Right cardiac atrium (tissue), 5 donors: ENCODE data around the gene OSBPL10. TPM values are rescaled to one million over a fixed set of nuclear protein-coding genes. Genes with fewer than 3 reads are reported as not detected.

Experiments used
- ATAC-seq, 2 donors: fragments of 200-7000 bp; cut with Tn5 transposase; one replicate each; pipeline versions ENCODE4 v1.8.0 to v1.9.1; 2020; ENCODE audit warnings: moderate library complexity in 2 of 2, mild to moderate bottlenecking in 1 of 2
- DNase-seq, 3 donors: peaks; one replicate each; pipeline ENCODE4 v3.0.0-alpha.2; 2020
- H3K27ac ChIP-seq: one replicate; pipeline ENCODE4 v1.5.1; 2013; ENCODE audit warnings: mild to moderate bottlenecking, low read length, control low read depth, moderate library complexity
- H3K27me3 ChIP-seq: one replicate; pipeline ENCODE4 v1.6.1; 2013; ENCODE audit not compliant: control insufficient read depth, insufficient read depth
- H3K4me1 ChIP-seq: one replicate; pipeline ENCODE4 v1.6.1; 2013; ENCODE audit warnings: low read length; ENCODE audit not compliant: control insufficient read depth, insufficient read depth
- H3K4me3 ChIP-seq: one replicate; pipeline ENCODE4 v1.5.1; 2013; ENCODE audit warnings: low read length, control low read depth
- H3K9me3 ChIP-seq: one replicate; pipeline ENCODE4 v1.6.1; 2013; ENCODE audit warnings: low read length; ENCODE audit not compliant: control insufficient read depth
- WGBS: extraction: QIAGEN DNeasy Blood & Tissue Kit; methylation state at CpG from one replicate; pipeline ENCODE4 v1.1.7; 2013; 5-methylcytosine and 5-hydroxymethylcytosine counted together
- intact Hi-C, 4 donors: fragments of 100-400 bp; cut with DNase I; formaldehyde crosslinking; loops; one replicate each; pipeline versions ENCODE4 v1.11.0 to v1.14.0; 2022 to 2023
- polyA plus RNA-seq: library from polyadenylated mRNA; stranded (reverse); fragments of 200-250 nt; gene quantifications from one replicate; pipeline ENCODE4 v1.2.3, GENCODE V29; 2013
- total RNA-seq, 4 donors: library from RNA; stranded (reverse); fragmentation: NEBNext Ultra II Directional; extraction: Animal tissue kit (Norgen Biotek cat#: 25700); gene quantifications; one replicate each; pipeline ENCODE4 v1.2.1, GENCODE V29; 2021
- donor health status: healthy with polysubstance abuse.
- donor health status: DM: no; HTN: yes; CAD: no.
- donor health status: DM: no; HTN: no; CAD: no.
- donor health status: DM: no; HTN: yes; CAD: no; lungs with severe emphysema.
- donor health status: DM: yes; HTN: yes; CAD: no.

The OSBPL10 gene
- total and polyA plus RNA-seq, 5 donors: 2.2 to 5.9 (median 4.9) TPM

DNA sequence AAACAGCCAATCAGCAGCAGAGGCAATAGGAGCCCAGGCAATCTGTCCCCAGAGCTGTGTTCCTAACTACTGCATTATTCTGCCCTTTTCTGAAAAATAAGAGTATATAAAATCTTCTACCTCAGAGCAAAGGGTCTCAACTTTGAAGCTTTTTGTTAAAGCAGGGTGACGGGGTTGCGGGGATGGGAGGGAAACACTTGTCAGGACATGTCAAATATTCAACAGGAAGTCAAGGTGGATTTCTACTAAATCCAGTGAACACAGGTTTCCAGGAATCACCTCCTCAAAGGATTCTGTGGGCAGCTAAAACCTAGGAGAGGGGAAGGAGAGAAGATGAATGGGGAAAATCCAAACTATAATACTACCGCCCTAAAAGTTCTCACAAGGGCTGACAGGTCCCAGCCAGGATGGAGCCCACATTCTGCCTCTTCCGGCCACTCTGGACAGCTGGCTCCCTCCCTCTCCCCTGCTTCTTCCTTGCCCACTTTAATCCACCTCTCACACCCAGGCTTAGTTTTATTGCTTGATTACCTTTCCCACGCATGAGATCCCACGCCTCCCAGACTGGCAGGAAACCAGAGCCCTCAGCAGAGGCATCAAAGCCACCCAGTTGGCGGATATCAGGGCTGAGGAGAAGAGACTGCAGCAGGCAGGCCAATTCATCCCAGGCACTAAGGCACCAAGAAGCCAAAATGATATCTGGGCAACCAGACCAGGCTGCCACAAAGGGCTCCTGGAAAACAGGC, 77.2 kb downstream of the OSBPL10 start:
- Histone ChIP-seq H3K27me3 (no peaks in the 10 kb centered on the region), H3K9me3 (no peaks in the 10 kb centered on the region), H3K4me3 (no peak overlapping the region), H3K4me1 (no peaks in the 10 kb centered on the region), H3K27ac (no peak overlapping the region)
- DNase-seq: no peak
- intact Hi-C loops: no loop called here
- no peak for ATAC-seq
- 92% methylated on average over 7 of the region's 7 CpGs for WGBS

DNA sequence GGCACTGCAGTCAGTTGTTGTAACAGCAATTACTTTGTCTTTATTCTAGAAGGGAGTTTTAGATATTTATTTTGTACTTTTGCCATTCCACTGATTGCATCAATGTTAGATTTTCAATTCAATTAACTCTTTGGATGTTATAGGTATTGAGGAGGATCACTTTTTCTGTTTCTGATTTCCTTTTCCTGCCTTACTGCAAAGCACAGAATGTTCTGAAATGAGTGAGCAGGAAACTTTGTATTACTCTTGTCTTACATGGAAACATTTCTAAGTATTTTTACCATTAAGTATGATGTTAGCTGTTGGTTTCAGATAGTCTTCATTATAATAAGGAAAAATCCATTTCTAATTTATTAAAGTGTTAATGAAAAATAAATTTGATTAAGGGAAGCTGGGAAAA, 80.5 kb downstream of the OSBPL10 start:
- Histone ChIP-seq H3K4me3 (no peak overlapping the region), H3K27ac (no peak overlapping the region), H3K27me3 (no peaks in the 10 kb centered on the region), H3K9me3 (no peaks in the 10 kb centered on the region), H3K4me1 (no peaks in the 10 kb centered on the region)
- intact Hi-C loops: no loop called here
- ATAC-seq: no peak
- no peak for DNase-seq

DNA sequence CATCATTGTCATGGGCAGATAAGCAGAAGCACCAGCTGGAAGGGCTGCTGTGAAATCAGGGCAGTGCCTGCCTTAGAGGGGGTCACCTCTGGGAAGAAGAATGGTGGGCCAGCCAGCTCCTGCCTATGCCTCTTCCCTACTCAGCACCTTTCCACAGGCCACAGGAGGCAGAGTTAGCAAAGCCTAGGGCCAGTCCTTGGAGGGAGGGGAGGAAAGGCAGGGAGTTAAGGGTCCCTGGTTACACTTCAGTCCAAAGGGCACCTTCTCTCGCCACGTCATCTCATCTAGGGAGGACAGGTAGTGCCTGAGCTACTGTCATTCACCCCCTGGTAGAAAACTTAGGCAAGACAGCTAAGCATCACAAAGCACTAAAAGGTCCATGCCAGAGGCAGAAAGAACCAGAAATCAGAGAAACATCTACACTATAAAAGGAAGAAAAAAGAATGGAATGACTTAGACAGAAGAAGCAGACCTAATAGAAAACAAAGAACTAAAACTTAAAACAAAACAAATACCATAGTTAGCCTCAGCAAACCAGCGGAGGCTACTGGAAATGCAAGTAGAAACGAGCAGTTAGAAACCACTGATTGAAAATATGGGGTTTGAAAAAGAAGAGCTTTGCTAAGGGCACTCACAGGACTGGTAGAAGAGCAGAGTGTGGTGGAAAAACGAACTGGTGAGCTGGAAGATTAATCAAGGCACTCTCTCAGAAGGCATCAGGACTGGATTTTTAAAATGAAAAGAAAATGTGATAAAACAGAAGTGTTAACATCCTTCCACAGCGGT, 84.2 kb downstream of the OSBPL10 start:
- intact Hi-C loops: no loop called here
- no peak for DNase-seq
- no peak overlapping the region for H3K27ac ChIP-seq
- no peak overlapping the region for H3K4me3 ChIP-seq
- no peaks in the 10 kb centered on the region for H3K27me3 ChIP-seq
- ATAC-seq: no peak
- no peaks in the 10 kb centered on the region for H3K9me3 ChIP-seq
- WGBS: 82% methylated on average over 6 of the region's 6 CpGs
- no peaks in the 10 kb centered on the region for H3K4me1 ChIP-seq

DNA sequence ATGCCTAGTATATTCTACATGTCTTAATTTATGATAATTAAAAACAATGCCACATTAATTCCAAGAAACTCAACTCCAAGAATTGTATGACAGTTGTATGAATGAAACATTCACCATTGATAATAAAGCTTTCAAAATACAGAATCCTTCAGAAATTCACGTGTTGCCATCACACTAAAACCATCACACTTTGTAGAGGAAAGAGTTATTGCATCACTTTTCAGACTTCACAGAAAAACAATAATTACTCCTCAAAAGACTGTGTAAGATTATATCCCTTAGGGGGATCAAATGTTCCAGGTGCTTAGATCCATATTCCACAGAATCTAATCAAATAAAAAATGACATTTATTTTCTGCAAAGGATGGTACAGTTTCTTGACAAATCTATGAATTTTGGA, 85.0 kb downstream of the OSBPL10 start:
- whole genome bisulfite sequencing: 82% methylated on average over 1 of the region's 1 CpG
- Histone ChIP-seq H3K4me1 (no peaks in the 10 kb centered on the region), H3K27ac (no peak overlapping the region), H3K4me3 (no peak overlapping the region), H3K27me3 (no peaks in the 10 kb centered on the region), H3K9me3 (no peaks in the 10 kb centered on the region)
- ATAC-seq: no peak
- no peak for DNase-seq
- intact Hi-C loops: no loop called here

DNA sequence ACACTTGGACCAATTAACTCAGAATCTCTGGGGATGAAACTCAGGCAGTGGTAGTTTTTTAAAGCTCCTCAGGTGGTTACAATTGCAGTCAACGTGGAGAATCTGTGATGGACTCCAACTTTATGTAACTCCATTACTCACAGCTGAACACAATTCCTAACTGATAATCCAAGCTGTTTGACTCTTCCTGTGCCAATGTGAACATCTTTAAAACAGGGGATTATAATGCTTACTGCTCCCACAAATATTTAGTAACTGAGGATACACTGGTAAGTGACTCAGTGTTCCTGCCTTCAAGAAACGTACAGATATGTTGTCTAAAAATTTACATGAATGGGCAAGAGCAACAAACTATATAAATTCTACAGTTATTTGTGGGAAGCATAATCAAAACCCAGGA, 85.6 kb downstream of the OSBPL10 start:
- intact Hi-C loops: no loop called here
- ATAC-seq: no peak
- H3K9me3 ChIP-seq: no peaks in the 10 kb centered on the region
- WGBS: 86% methylated on average over 2 of the region's 2 CpGs
- no peaks in the 10 kb centered on the region for H3K4me1 ChIP-seq
- H3K27ac ChIP-seq: no peak overlapping the region
- no peak for DNase-seq
- no peak overlapping the region for H3K4me3 ChIP-seq
- no peaks in the 10 kb centered on the region for H3K27me3 ChIP-seq

DNA sequence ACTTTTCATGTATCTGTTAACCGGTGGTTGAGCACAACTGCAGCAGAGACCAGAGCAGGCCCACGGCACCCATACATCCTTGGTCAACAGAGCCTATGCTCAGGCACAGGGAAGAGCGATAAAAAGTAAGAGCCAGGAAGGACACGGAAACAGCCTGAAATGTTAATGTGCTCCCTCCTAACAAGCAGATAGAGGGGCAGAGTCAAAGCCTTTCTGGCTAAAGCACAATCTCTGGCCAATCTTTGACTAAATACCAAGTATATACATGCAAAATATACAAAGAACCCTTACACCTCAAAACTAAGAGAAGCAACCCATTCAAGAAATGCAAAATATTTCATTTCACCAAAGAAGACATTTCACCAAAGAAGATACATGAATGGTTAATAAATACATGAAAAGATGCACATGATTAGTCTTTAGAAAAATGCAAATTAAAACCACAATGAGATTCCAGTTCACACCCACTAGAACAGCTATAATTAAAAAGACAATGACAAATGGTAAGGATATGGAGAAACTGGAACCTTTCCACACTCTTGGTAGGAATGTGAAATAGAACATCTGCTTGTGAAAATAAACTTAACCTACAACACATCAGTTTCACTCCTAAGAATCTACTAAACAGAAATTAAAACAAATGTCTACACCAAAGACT, 88.0 kb downstream of the OSBPL10 start:
- DNase-seq: no peak
- Histone ChIP-seq H3K4me1 (no peaks in the 10 kb centered on the region), H3K9me3 (no peaks in the 10 kb centered on the region), H3K4me3 (no peak overlapping the region), H3K27ac (no peak overlapping the region), H3K27me3 (no peaks in the 10 kb centered on the region)
- WGBS: 91% methylated on average over 4 of the region's 4 CpGs
- intact Hi-C loops: no loop called here
- ATAC-seq: no peak

DNA sequence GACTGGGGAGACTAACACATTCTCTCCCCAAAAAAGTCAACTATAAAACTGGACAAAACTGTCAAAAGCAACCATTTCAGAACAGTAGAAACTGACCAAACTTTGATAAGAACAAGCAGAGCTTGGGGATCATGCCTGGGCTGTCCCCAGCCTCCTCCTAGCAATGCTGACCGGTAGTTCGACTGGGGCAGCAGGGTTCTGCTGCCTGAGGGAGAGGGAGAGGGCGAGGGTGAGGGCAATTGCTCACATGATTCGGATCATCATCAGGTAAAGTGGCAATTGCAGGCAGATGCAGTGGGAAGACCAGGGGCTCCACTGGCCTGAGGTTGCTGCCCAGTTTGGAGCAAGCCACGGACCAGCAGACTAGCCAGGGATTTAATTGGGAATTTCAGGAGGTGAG, 88.6 kb downstream of the OSBPL10 start:
- intact Hi-C loops: no loop called here
- no peaks in the 10 kb centered on the region for H3K27me3 ChIP-seq
- H3K4me1 ChIP-seq: no peaks in the 10 kb centered on the region
- WGBS: 93% methylated on average over 5 of the region's 5 CpGs
- H3K27ac ChIP-seq: no peak overlapping the region
- DNase-seq: no peak
- no peak for ATAC-seq
- H3K4me3 ChIP-seq: no peak overlapping the region
- no peaks in the 10 kb centered on the region for H3K9me3 ChIP-seq

DNA sequence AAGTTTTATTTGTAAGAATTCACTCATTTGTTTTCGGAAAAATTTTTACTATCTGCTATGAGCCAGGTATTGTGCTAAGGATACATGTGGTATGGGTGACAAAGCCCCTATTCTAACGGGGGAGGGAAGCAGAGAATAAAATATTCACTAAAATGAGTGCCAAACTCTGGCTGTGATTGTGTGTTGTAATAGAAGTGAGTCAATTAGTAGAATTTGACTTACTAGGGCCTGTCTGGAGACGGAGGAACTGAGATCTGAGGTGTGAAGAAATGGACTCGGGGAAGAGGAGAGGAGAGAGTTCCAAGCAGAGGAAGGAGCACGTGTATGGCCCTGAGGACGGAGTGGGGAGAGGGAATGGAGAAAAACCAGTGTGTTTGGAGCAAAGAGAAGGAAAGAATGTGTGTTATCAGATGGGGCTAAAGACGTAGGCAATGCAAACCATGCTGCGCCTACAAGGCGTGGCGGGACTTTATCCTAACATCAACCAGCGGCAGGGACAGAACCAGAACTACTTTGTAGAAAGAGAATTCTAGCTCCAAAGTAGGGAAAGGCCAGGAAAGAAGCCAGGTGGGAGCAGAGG, 89.1 kb downstream of the OSBPL10 start:
- Histone ChIP-seq H3K9me3 (no peaks in the 10 kb centered on the region), H3K4me3 (no peak overlapping the region), H3K27me3 (no peaks in the 10 kb centered on the region), H3K4me1 (no peaks in the 10 kb centered on the region), H3K27ac (no peak overlapping the region)
- DNase-seq: no peak
- 90% methylated on average over 11 of the region's 11 CpGs for WGBS
- ATAC-seq: no peak
- intact Hi-C loops: no loop called here

DNA sequence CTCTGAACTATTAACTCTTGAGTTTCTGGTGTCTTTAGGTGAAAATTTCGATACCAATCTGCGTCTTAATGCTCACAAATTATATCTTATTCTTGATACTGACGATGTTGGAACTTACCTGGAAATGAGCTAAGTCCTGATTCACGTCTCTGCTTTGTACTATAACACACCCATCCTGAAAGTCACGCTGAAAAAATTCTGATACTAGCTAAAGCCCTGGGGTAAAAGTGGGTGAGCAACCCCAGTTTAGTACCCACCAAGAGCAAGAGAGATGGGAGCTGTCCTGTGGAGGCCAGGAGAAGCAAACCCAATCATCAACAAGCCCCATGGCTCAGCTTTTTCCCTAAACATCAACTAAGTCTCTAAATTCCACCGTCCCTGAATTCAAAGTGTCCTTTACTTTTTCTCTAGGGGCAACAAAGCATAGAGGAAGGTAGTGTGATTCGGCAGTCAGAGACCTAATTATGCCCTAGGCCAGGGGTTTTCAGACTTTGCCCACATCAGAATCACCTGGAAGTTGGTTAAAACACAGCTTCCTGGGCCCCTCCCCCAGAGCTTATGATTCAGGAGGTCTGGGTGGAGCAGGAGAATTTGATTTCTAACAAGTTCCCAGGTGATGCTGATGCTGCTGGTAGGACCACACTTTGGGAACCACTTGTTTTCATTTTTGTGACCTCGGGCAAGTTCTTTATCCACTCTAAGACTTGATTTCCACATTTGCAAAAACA, 90.2 kb downstream of the OSBPL10 start:
- 92% methylated on average over 8 of the region's 8 CpGs for WGBS
- intact Hi-C loops: no loop called here
- no peak for ATAC-seq
- Histone ChIP-seq H3K4me3 (no peak overlapping the region), H3K27ac (no peak overlapping the region), H3K27me3 (no peaks in the 10 kb centered on the region), H3K9me3 (no peaks in the 10 kb centered on the region), H3K4me1 (no peaks in the 10 kb centered on the region)
- no peak for DNase-seq

DNA sequence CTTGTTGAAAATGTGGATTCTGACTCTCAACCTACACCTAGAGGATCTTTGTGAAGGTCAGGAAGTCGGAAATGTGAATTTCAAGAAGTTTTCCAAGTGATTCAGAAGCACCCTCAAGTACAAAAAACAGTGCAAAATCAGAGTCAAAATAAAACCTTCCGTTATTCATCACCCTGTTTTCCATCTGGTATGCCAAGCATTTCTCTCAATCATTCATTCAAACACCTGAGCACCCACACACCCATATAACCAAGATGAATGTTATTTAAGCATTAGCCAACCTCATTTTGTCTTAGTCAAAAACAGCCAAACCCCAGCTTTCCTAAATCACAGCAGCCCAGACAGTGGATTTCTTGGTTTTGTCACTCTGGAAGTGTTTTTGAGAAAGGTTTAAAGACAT, 91.1 kb downstream of the OSBPL10 start:
- no peak for ATAC-seq
- H3K27me3 ChIP-seq: no peaks in the 10 kb centered on the region
- intact Hi-C loops: no loop called here
- no peak overlapping the region for H3K4me3 ChIP-seq
- no peaks in the 10 kb centered on the region for H3K9me3 ChIP-seq
- 98% methylated on average over 2 of the region's 2 CpGs for WGBS
- no peak for DNase-seq
- H3K4me1 ChIP-seq: no peaks in the 10 kb centered on the region
- no peak overlapping the region for H3K27ac ChIP-seq
